Limb (tissue), 2 donors: ENCODE results near the gene ZER1.
"Not testable (repeated sequence)": the region's sequence is repeated elsewhere in the genome, so short reads cannot be mapped to it uniquely, and the experiment has no call there.

Experiments
- DNase-seq, 2 donors: peaks; one replicate each; pipeline ENCODE4 v3.0.0-alpha.2; 2016; ENCODE audit errors: extremely low spot score in 2 of 2

Gene ZER1

DNA sequence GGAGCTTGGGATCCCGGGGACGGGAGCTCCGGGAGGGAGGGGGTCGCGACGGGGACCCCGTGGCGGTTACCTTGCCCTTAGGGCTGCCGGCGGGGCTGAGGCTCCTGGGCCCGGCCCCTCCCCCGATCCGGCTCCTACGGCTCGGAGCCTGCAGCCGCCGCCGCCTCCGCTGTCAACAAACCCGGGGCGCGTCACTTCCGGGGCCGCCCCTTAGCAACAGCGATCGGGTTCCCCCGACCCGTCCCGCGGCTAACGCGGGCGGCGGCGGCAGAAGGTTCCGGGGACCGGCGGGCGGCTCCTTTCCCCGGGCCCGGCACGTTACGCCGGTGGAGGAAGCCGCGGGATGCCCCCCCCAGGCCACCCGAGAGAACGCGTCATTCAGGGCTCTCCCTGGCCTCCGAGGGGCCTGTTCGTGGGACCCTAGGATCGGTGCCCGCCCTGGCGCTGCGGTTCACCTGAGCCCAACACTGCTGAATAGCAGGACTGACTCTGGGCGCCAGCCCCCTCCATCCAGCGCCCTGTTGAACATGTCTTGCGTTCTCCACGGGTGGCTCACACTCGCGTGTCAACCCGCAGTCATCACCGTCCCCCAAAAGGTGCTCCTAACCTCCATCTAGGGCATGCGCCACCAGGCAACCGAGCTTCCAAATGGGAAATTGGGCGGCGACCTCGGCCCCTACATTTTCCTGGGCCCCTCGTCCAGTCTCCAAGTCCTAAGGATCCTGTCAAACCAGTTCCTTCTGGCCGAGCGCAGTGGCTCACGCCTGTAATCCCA lies at the start of gene ZER1:
ZER1 (minus strand) TSS at position 183 of the 775 bp plus-strand sequence. CDS start 16,362 bp downstream, outside the sequence.
- peak; percentile 86 to 96 for DNase-seq

DNA sequence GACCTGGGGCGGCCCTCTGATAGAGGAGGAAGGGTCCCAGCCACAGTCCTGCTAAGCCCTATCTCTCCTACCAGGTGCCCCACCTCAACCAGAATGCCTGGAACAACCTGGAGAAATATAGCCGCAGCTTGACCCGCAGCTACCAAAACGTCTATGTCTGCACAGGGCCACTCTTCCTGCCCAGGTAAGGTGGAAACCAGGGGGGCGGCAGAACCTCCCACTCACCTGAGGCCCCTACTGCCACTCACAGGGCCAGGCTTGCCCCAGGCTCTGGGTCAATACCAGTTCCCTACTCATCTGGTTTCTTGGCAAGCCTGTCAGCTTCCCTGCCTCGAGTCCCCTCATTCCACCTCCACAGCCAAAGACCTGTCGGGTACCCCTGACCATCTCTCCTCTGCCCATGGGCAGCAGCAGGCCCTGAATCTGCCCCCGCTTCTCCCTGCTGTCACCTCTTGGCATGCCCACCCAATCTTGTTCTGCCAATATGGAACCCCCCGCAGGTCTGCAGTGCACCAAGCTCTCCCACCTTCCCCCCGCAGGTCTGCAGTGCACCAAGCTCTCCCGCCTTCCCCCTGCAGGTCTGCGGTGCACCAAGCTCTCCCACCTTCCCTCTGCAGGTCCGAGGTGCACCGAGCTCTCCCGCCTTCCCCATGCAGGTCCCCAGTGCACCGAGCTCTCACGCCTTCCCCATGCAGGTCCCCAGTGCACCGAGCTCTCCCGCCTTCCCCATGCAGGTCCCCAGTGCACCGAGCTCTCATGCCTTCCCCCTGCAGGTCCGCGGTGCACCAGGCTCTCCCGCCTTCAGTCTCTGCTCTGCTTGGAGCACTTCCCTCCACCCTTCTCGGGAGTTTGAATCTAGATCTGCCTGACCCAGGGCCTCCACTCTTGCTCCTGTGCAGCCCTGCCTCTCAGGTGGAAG lies 49.2 kb upstream of the ZER1 start:
- no peak for DNase-seq

DNA sequence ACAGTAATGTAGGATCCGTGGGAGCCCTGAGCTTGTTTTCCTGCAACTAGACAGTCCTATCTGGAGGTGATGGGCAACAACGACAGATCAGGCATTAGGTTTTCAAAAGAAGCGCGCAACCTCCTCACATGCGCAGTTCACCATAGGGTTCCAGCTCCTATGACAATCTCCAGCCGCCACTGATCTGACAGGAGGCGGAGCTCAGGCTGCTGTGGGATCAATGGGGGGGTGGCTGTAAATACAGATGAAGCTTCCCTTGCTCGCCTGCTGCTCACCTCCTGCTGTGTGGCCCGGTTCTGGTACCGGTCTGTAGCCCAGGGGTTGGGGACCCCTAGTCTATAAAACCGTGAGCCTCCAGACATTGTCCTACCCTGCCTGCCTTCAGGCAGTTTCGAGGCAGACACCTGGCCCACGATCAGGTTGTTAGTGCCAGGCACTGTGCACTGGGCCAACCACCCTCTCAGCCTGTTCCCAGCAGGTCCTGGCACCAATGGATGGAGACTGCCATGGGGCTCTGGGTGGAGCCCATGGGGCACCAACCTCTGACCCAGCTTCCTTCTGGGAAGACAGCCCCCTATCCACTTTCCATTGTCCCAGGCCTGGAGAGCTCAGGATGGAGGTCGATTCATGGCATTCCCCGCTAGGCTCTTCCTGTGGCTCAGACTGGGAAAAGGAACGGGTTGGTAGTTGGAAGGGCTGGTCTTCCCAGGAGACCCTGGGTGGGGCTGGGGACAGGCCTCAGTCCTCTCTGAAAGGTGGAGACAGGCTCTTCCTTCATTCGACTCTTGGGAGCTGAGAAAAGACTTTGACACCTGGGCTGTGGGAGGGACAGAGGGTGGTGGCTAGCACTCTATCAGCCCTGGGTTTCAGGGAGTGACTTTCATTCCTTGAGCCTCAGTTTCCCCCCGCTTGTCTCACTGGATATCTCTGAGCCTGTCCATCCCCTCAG lies 48.3 kb upstream of the ZER1 start:
- DNase-seq = no peak

DNA sequence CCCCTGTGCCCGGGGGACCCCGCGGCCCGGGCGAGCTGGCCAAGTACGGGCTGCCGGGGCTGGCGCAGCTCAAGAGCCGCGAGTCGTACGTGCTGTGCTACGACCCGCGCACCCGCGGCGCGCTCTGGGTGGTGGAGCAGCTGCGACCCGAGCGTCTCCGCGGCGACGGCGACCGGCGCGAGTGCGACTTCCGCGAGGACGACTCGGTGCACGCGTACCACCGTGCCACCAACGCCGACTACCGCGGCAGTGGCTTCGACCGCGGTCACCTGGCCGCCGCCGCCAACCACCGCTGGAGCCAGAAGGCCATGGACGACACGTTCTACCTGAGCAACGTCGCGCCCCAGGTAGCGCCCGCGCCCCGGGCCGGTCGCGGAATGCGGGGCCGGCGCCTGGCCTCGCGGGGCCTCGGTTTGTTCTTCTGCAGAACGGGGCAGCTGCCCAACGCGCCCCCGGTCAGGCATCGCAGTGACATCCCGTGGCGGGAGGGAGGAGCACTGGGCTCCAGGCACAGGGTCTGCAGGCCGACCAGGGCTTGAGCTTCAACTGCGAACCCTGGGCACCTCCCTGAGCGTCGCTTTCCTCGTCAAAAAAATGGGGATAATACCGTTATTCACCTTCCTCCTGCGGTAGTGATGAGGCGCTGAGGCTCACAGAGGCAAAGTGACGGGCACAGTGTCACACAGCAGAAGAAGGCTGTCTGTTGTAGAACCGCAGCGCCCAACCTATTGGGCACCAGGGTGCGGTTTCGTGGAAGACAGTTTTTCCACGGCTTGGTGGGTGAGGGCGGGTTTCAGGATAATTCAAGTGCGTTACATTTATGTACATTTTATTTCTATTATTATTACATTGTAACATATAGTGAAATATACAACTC lies 47.4 kb upstream of the ZER1 start:
- DNase-seq = peak; percentile 1 to 64

DNA sequence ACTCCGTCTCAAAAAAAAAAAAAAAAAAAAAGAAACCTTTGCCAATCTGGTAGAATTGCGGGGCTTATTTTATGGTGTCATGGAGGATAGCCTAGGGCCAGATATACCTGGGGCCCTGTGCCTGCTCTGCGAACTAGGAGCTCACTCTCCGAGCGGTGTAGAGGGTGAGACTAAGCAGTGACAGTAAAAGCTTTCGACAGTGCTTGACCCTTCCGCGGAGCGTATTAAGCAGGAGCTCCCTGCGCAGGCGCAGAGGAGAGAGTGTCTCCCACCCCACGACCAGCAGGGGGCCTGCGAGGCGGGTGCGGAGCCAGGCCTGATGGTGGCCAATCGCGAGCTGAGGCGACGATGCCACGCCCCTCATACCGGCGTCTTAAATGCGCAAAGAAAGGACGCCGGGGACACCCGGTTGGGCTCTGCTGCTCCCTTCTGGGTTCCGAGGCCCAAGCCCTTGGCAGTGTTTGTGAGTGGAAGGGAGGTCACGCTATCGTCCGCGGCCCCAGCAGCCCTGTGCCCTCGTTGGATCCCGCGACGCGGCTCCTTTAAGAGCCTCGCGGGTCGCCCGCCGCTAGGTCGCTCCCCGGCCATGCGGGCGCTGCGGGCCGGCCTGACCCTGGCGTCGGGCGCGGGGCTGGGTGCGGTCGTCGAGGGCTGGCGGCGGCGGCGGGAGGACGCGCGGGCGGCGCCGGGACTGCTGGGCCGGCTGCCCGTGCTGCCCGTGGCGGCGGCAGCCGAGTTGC lies 46.5 kb upstream of the ZER1 start, which contains the start of gene ENDOG:
ENDOG (plus strand) TSS at position 402 of the 740 bp plus-strand sequence; CDS start at position 587, 185 bp downstream.
- DNase-seq = peak; percentile 96 to 99

DNA sequence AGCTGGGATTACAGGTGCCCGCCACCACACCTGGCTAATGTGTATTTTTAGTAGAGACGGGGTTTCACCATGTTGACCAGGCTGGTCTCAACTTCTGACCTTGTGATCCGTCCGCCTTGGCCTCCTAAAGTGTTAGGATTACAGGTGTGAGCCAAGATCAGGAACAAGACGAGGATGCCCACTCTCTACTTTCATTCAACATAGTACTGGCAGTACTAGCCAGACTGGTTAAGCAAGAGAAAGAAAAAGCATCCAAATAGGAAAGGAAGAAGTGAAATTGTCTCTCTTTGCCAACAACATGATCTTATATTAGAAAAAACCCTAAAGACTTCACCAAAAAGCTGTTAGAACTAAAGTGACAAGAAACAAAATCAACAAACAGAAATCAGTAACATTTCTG lies 39.1 kb upstream of the ZER1 start:
- DNase-seq = no peak

DNA sequence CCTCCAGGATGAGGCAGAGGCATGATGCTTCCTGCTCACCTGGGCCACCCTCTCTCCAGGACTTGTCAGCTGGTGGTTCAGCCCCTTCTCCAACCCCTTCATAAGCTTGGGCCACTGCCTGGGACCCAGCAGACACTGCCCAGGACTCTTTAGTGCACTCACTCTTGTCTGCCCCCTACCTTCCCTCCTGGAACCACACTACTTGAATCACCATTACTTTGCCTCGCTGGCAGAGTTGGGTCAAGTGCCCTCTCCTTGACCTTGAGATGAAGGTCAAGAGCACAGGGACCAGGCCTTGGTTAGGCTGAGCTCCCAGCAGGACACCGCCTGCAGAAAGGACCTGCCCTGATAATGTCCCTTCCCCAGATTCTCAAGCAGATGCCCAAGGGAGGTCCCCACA lies 38.1 kb upstream of the ZER1 start:
- no peak for DNase-seq

DNA sequence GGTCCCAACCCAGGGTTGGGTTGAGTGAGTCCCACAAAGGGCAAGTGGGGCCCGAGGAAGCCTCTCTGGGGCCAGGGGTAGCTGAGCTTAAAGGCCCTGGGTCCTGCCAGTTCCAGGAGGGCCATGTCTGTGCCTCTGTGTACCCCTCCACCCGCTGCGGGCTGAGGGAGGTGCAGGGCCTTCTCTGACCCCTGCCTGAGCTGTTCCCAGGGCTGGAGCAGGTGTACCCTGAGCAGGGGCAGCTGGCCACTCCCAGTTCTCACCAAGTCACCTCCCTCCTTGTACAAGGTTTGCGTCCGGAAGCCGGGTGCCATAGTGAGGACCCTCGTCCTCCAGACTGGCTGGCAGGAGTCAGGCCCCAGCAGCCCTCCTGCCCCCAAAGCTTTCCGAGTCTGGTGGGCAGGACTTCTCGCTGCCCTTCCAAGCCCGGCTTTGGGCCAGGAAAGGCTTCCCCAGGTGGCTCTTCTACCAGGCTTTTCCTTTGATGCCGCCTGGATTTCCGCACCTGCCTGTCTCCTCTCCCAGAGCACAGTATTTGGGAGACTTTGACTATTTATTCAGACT lies 37.4 kb upstream of the ZER1 start:
- no peak for DNase-seq

DNA sequence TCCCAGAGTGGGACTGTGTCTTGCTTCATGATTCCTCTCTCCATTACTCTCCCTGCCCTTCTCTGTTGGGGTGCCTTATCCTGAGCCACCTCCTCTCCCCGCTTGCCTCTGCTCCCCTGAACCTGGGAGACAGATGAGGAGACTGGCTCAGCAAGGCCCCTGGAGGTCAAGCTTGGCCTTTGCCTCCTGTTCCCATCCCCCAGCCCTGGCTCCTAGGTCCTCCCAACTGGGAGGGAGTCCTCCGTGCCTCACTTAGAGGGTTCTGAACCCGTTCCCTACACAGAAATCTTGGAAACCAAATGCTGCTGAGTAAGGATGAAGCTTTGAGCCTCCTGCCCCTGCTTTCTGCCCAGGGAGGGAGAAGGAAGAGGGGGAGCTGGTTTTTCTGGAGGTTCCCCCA lies 36.8 kb upstream of the ZER1 start:
- DNase-seq = no peak

DNA sequence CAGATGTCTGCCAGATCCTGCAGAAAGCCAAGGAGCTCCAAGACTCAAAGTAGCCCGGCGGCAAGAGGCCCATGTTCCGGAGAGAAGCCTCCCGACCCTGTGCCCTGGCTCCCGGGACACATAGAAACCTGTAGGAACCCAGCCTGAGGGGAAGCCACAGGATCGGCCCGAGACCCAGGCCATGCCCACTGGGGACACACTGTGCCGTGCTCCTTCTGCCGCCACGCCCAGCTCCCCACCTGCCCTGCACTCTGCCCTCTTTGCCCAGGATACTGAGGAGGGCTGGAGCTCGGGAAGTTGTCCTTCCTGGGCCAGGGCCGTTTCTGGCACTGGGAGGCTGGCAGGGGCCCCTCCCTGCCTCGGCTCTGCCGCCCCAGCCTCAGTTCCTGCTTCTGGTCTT lies 36.1 kb upstream of the ZER1 start:
- no peak for DNase-seq

DNA sequence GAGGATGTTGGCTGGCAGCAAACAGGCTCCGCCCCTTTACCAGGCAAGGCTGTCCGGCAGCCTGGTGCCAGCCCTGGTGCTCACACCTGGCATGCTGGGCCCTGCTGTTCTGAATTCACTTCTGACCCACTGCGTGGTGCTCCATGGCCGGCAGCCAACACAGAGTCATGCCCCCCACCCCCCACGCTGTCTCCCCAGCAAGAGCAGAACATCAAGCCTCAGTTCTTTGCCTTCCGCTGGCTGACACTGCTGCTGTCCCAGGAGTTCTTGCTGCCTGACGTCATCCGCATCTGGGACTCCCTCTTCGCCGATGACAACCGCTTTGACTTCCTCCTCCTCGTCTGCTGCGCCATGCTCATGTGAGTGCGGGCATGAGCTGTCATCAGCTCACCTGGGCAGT lies 33.9 kb upstream of the ZER1 start:
- no peak for DNase-seq

DNA sequence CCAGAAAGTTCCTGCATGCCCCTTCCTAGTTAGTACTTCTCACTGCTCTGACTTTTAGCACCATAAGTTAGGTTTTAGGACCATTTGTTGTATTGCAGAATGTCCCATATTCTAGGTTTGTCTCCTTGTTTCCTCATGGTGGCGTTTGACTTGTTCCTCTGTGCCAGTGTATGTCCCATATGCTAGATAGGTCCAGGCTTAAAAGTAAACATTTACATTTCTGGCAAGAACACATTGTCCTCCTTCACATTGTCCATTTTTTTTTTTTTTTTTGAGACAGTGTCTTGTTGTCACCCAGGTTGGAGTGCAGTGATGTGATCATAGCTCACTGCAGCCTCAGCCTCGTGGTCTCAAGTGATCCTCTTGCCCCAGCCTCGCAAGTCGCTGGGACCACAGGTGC lies 30.8 kb upstream of the ZER1 start:
- DNase-seq = no peak

DNA sequence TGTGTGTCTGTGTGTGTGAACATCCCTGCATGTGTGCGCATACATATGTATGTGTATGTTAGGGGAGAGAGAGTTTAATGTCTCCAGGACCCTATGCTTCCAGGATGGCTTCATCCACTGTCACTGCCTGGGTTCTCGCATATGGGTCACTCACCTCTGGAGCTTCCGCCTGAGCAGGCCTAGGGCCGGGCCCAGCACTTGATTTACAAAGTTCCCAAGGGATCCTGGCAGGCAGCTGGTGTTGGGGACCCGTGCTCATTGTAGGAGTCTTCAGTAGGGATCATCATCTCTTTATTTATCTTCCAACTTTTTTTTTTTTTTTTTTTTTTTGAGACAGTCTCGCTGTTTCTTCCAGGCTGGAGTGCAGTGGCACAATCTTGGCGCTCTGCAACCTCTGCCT lies 28.3 kb upstream of the ZER1 start:
- DNase-seq = no peak

DNA sequence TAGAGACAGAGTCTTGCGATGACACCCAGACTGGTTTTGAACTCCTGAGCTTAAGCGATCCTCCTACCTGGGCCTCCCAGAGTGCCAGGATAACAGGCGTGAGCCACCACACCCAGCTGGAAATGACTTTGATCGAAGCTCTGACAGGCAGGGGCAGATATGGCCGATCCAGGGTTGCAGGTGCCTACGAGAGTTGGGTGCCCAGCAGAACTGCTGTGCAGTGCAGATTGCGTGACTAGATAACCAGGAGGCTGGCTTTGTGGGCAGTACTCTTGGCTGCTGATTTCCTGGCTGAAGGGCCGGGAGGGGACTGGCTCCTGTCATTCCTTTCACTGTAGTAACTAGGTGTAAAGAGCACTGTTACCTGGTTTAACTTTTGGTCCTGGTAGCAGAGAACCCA lies 27.2 kb upstream of the ZER1 start:
- DNase-seq = no peak

DNA sequence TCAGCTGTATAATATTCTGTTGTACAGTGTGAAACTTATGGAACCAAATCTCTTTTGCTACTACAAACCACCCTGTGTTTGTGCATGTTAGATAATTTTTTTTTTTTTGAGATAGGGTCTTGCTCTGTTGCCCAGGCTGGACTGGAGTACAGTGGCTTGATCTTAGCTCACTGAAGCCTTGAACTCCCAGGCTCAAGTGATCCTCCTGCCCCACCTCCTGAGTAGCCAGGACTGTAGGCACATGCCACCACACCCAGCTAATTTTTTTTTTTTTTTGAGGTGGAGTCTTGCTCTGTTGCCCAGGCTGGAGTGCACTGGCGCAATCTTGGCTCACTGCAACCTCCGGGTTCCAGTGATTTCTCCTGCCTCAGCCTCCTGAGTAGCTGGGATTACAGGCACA lies 23.2 kb upstream of the ZER1 start:
- not testable (repeated sequence) for DNase-seq

DNA sequence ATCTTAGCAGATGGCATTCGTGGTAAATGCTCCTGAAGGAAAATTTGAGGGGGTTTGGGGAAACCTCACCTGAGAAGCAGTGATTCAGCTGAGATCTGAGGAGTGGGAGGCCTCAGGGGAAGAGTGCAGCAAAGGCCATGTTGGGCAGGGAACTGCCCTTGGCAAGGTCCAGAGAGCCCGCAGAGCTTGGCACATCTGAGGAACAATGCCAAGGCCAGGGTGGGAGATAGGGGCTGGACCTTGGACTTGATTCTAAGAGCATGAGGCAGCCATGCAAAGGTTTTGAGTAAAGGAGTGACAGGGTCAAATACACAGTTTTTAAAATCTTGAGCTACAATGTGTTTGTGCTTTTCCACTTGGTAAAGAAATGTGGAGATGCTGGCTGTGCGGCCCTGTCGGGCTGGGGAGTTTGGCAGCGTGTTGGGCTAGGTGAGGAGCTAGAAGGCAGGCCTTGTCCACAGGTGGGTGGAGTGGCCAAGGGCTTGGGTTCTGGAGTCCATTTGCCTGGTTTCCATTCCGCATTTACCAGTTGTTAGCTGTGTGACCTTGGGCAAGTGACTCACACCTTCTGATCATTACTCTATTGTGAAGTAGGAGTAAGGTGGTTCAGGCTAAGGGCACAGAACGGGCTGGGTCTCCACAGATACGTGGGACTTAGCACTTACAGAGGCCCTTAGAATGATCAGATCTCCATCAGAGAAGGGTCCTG lies 21.4 kb upstream of the ZER1 start:
- no peak for DNase-seq

DNA sequence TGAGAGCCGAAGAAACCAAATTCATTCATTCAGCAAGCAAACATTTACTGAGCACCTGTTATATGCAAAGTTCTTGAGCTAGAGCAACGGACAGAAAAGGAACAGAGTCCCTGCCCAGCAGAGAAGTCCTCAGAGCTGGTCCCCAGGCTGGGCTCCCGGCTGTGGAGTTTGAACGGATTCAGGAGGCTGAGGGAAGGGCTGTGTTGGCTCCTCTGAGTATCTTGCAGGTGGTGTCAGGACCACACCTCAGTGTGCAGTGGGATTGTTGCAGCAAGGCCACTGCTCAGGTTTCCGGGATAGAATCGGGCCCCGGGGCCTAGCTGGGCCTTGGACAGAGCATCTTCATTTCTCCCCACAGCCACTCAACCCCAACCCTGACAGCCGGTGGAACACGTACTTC lies 20.4 kb upstream of the ZER1 start:
- DNase-seq = no peak

DNA sequence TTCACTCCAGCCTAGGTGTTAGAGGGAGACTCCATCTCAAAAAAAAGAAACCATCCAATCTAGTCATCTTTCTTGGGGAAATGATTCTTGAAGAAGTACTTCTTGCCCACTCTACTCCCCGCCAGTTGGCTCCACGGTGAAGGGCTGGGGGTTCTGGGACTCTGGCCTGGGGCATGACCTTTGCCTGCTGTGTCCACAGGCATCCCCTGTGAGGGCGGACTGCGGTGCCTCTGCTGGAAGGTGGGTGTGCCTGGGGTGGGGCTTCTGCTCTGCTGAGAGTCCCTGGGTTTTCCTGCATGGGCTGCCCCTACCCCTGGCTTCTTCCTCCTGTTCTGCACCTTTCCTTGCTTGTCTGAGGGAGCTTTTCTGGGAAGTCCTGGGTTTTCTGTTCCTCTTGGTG lies 18.8 kb upstream of the ZER1 start:
- DNase-seq = no peak

DNA sequence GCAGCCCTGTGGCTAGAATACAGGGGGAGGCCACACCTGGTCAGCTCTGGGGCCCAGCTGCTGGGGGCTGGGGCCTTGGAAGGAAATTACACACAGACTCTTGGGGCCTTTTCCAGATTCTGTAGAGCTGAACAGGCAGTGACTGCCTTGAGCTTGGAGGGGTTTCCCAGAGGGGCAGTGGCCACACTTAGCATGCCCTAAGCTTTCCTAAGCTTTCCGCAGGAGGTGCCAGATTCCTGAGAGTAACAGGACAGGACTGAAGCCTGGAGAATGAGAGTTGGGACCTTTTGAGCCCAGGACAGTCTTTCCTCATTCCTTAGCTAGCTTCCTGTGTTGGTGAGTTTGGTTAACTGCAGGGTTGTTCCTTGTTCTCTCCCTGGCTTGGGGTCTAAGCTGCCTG lies 16.7 kb upstream of the ZER1 start:
- no peak for DNase-seq
